SK-N-MC (cell line): ENCODE measurements around the gene COBL.

Source experiments
- EZH2 ChIP-seq: fragments of 200-600 bp; sonication (generic); IDR thresholded peaks from one replicate; pipeline ENCODE4 v1.6.1; 2017; ENCODE audit warnings: antibody characterized with exemption
- FOXP2 ChIP-seq: optimal IDR thresholded peaks from 2 replicates; pipeline ENCODE3; 2011; ENCODE audit warnings: mild to moderate bottlenecking, moderate library complexity; ENCODE audit not compliant: insufficient read depth; ENCODE audit errors: extremely low read length, control extremely low read depth
- POLR2AphosphoS5 ChIP-seq: IDR thresholded peaks from 2 replicates; pipeline ENCODE4 v1.6.1; 2012; ENCODE audit warnings: mild to moderate bottlenecking, low read depth, low read length, borderline replicate concordance

DNA sequence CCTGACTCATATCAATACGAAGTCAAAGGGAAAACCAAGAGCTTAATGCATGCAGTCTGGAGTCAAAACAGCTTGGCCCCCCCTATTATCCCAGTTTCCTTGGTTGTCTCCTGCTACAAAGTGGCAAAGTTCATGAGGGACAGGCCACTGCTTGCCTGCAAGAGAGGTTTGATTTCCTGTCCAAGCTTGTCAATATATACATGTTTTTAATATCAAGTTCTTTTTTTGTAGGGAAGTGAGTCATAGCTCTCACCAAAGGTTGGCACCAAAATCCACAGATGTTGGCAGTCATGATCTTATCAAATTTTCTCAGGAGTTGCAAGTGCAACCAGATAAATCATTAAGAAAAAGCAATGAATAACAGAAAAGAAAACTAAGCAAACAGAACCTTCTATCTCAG is 176.8 kb downstream of the COBL start:
- TF ChIP-seq EZH2, result no peak
- no peak for TF ChIP-seq POLR2AphosphoS5
- TF ChIP-seq FOXP2, result no peak
